GM13976 (cell line): ENCODE measurements around the gene PRDM7.

ENCODE experiments used
- DNase-seq: peaks from one replicate; pipeline ENCODE4 v3.0.0; 2012; ENCODE audit warnings: low spot score
- in situ Hi-C: fragments of 300-500 bp; cut with MboI; formaldehyde crosslinking; loops from one replicate; pipeline ENCODE4 v1.12.0; 2022; ENCODE audit warnings: low sequenced_read_pairs, mixed read lengths, inconsistent platforms; ENCODE audit not compliant: unreplicated experiment
- TF ChIP-seq, protein P1 (sequence below): IDR thresholded peaks from 2 replicates; pipeline ENCODE4 v1.5.1; 2012; ENCODE audit warnings: borderline replicate concordance, mild to moderate bottlenecking; ENCODE audit not compliant: insufficient read depth; ENCODE audit errors: extremely low read depth, missing control alignments, control extremely low read depth

The PRDM7 gene

DNA sequence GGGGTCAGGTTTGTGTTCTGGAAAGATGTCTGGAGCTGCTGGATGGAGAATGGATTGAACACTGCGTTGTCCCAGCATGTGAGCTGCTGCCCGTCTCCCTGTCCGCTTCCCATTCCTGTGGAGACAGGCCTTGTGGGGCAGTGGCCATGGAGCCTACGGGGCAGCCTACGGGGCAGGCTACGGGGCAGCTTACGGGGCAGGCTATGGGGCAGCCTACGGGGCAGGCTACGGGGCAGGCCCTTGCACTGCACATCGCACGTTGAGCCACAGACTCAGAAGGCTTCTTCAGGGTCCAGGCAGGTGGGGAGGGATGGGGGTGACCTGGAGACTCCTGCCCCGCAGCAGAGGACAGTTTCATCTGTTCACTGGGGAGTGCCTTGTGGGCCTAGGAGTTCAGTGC lies 48.1 kb downstream of the PRDM7 start:
- in situ Hi-C loops: no loop called here
- DNase-seq: no peak
- TF ChIP-seq, protein P1, sequence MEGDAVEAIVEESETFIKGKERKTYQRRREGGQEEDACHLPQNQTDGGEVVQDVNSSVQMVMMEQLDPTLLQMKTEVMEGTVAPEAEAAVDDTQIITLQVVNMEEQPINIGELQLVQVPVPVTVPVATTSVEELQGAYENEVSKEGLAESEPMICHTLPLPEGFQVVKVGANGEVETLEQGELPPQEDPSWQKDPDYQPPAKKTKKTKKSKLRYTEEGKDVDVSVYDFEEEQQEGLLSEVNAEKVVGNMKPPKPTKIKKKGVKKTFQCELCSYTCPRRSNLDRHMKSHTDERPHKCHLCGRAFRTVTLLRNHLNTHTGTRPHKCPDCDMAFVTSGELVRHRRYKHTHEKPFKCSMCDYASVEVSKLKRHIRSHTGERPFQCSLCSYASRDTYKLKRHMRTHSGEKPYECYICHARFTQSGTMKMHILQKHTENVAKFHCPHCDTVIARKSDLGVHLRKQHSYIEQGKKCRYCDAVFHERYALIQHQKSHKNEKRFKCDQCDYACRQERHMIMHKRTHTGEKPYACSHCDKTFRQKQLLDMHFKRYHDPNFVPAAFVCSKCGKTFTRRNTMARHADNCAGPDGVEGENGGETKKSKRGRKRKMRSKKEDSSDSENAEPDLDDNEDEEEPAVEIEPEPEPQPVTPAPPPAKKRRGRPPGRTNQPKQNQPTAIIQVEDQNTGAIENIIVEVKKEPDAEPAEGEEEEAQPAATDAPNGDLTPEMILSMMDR: no peak

DNA sequence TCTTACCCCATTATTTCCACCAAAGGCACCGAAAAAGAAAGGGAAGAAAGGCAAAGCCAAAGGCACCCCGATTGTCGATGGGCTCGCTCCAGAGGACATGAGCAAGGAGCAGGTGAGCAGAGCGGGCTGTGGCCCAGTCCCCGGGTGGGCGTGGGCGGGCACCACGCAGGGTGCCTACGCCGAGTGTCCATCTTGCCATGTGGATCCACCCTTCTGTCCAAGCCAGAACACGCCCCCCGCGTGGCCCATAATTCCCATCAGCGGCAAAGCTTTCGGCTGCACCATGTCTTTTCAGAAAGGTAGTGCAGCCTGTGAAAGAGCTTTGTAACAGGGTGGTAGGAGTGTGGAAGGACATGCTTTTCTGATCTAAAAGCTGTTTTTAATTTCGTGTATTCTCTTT lies 49.5 kb downstream of the PRDM7 start:
- in situ Hi-C loops: no loop called here
- TF ChIP-seq, protein P1: no peak
- no peak for DNase-seq

DNA sequence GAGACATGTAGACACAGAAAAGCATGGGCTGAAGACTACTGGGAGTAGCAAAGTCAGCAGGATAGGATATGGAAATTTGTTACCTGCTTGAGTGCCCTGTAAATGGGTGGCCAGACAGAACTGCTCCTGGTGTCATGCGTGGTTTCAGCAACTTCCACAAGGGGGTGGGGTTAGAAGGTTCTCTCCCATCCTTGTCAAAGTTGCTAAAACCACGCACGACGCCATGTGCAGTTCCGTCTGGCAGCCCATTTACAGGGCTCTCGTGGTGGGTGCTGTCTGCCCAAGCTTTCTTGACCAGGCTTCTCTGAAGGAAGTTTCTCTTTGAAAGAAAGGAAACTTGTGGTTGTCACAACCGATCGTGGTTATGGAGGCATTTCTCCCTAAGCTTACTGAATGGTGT lies 51.0 kb downstream of the PRDM7 start:
- in situ Hi-C loops: no loop called here
- TF ChIP-seq, protein P1: no peak

DNA sequence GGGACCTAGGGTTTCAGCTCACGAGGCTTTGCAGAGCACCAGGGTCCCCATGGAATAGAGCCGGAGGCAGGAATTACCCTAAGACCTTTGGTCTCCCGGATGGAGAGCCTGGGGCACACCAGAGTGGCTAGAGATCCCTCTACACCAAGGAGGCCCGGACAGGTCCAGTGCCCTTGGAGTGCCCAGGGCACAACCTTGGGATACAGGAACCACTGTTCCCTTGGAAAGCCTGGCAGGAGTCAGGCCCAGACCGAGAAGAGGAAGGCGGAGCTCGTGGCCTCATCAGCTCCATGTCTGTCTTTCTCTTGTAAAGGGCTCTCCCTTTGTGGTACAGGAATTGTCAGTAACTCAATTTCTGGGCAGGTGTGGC lies 54.1 kb downstream of the PRDM7 start:
- in situ Hi-C loops: no loop called here
- TF ChIP-seq, protein P1: no peak
- DNase-seq: no peak

More for the DNA sequence above, 51.0 kb downstream of the PRDM7 start:
- DNase-seq: no peak

DNA sequence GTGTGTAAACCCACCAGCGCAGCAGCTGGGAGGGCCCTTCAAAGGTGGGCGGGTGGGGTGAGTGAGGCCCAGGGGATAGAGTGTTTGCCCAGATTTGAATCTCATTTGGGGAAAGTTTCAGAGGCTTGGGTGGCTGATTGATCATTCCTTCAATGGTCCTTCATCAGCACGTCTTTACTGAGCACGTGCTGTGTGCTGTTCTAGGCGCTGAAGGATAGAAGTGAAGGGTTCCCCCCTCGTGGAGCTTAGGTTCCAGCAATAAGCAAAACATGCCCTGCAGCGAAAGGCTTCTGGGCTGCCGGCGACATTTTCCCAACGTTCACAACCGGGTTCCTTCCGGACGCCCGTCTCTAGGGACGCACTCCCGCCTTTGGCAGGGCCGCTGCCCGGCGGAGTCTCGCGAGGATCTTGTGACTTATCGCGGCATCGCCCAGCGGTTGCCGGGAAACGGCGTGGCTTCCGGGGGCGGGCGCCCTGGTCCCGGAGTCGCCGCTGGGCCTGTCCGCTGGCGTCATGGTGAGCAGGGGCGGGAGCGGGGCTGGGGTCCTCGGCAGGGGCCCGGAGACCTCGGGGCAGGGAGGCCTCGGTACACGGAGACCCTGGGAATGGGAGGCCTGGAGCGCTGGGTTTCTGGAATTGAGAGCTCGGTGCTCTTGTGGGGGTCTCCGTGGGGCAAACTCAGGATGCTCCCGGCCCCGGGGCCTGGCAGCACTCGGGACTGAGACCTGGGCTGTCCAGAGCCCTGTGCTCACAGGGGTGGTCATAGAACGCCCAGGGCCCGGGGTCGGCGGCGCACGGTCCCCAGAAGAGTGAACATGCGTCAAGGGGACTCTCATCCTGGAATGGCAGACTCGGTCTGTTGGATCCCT lies 54.7 kb downstream of the PRDM7 start:
- DNase-seq: peak; percentile 97
- TF ChIP-seq, protein P1: no peak
- in situ Hi-C loops: no loop called here

DNA sequence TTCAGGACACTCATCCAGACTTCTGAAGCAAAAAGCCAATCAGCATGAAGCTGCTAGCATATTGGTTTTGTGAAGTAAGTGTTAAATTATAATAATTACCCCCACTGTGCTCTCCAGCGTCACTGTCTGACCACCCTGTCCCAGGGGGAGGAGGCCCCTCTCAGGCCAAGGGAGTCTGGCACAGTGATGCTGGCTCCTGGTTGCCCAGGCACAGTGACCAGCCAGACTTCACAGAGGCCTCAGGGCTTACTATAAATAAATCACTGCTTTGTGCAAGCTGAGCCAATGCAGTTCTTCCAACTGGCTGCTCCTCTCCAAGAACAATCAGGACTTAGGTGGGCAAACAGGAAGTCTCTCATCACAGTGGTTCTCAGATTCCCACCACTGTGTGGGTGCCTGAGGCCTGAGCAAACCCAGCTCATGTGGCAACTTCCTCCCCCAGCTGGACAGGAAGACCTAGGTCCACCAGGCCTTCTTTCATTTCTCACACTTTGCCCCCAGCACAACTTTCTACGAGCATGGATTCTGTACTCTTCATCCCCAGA lies 56.2 kb downstream of the PRDM7 start:
- in situ Hi-C loops: no loop called here
- no peak for DNase-seq
- TF ChIP-seq, protein P1: no peak
